Colonic mucosa (tissue), 4 donors: ENCODE data around the gene PRKAR1B. TPM values are rescaled to one million over a fixed set of nuclear protein-coding genes. Genes with fewer than 3 reads are reported as not detected.
A peak's percentile ranks its signal among the peaks of the same experiment; 100 is the strongest.

Source experiments
- DNase-seq: peaks from one replicate; pipeline ENCODE4 v3.0.0-alpha.2; 2020
- H3K27ac ChIP-seq: fragments of 200-600 bp; one replicate; pipeline ENCODE4 v1.8.0; 2021
- H3K27me3 ChIP-seq: fragments of 200-600 bp; one replicate; pipeline ENCODE4 v1.8.0; 2021
- H3K36me3 ChIP-seq: fragments of 200-600 bp; one replicate; pipeline ENCODE4 v1.8.0; 2021
- H3K4me1 ChIP-seq: fragments of 200-600 bp; one replicate; pipeline ENCODE4 v1.8.0; 2021; ENCODE audit warnings: mild to moderate bottlenecking
- H3K4me3 ChIP-seq: fragments of 200-600 bp; one replicate; pipeline ENCODE4 v1.8.0; 2021
- H3K9ac ChIP-seq, 2 donors: one replicate each; pipeline ENCODE4 v1.7.0; 2013; ENCODE audit warnings: control low read depth in 2 of 2, low read depth in 2 of 2, low read length in 2 of 2
- H3K9me3 ChIP-seq: fragments of 200-600 bp; one replicate; pipeline ENCODE4 v1.8.0; 2021
- CTCF ChIP-seq: fragments of 200-600 bp; IDR thresholded peaks from one replicate; pipeline ENCODE4 v1.8.0; 2022; ENCODE audit warnings: antibody characterized with exemption, mild to moderate bottlenecking
- intact Hi-C: fragments of 100-400 bp; cut with DNase I; formaldehyde crosslinking; loops from one replicate; pipeline ENCODE4 v1.14.1; 2022
- total RNA-seq, 2 donors: library from RNA; stranded (reverse); fragmentation: NEBNext Ultra II Directional in 1 of 2; extraction: Animal tissue kit (Norgen Biotek cat#: 25700) in 1 of 2; gene quantifications; one replicate each; pipeline ENCODE4 v1.2.1, GENCODE V29; 2021
- donor health status: healthy.
- donor health status: DM: no; HTN: no; CAD: no.
- donor health status: DM: no; HTN: no; CAD: no.

PRKAR1B gene
- total RNA-seq, 2 donors from 2014 or later, result 19.2 to 32.8 TPM

- DNase-seq, result no peak
- Histone ChIP-seq H3K27me3 (no peaks in the 10 kb centered on the region), H3K27ac (no peak overlapping the region), H3K4me1 (peaks cover 8% of the 10 kb centered on the region), H3K4me3 (no peak overlapping the region), H3K9me3 (no peaks in the 10 kb centered on the region), H3K9ac (peak overlapping the region in 1 of 2 donors; percentile 56), H3K36me3 (no peaks in the 10 kb centered on the region)
- intact Hi-C loops, result no loop called here
- no peak for TF ChIP-seq CTCF
These were observed 186.5 kb downstream of the PRKAR1B start for GRCh38 chr7:540579-540978.

GRCh38 chr7:539731-540411, 187.2 kb downstream of the PRKAR1B start:
- Histone ChIP-seq H3K9me3 (no peaks in the 10 kb centered on the region), H3K36me3 (no peaks in the 10 kb centered on the region), H3K4me3 (no peak overlapping the region), H3K9ac (peak overlapping the region in 1 of 2 donors; percentile 56), H3K27me3 (no peaks in the 10 kb centered on the region), H3K4me1 (peaks cover 8% of the 10 kb centered on the region), H3K27ac (peak overlapping the region; percentile 89)
- peak; percentile 96 for DNase-seq
- TF ChIP-seq CTCF, result no peak
- intact Hi-C loops, result no loop called here

- Histone ChIP-seq H3K4me1 (peaks cover 8% of the 10 kb centered on the region), H3K27ac (peak overlapping the region; percentile 89), H3K9ac (peak overlapping the region; percentile 67 to 77), H3K9me3 (no peaks in the 10 kb centered on the region), H3K27me3 (no peaks in the 10 kb centered on the region), H3K36me3 (no peaks in the 10 kb centered on the region), H3K4me3 (peak overlapping the region; percentile 19)
- intact Hi-C loops, result no loop called here
- DNase-seq, result peak; percentile 66
- no peak for TF ChIP-seq CTCF
These were observed 188.1 kb downstream of the PRKAR1B start for GRCh38 chr7:538764-539685.

- intact Hi-C loops, result no loop called here
- peak overlapping the region; percentile 67 to 77 for H3K9ac ChIP-seq
- DNase-seq, result peak; percentile 96
- H3K4me3 ChIP-seq, result no peak overlapping the region
- TF ChIP-seq CTCF, result no peak
- H3K9me3 ChIP-seq, result no peaks in the 10 kb centered on the region
- no peaks in the 10 kb centered on the region for H3K36me3 ChIP-seq
- H3K27ac ChIP-seq, result peak overlapping the region; percentile 89
- peaks cover 8% of the 10 kb centered on the region for H3K4me1 ChIP-seq
- H3K27me3 ChIP-seq, result no peaks in the 10 kb centered on the region
These were observed 189.0 kb downstream of the PRKAR1B start for GRCh38 chr7:537911-538634.

GRCh38 chr7:536231-536630, 190.8 kb downstream of the PRKAR1B start:
- intact Hi-C loops, result no loop called here
- no peaks in the 10 kb centered on the region for H3K36me3 ChIP-seq
- H3K4me3 ChIP-seq, result no peak overlapping the region
- no peak for TF ChIP-seq CTCF
- peaks cover 8% of the 10 kb centered on the region for H3K4me1 ChIP-seq
- no peak overlapping the region for H3K9ac ChIP-seq
- H3K27ac ChIP-seq, result no peak overlapping the region
- H3K27me3 ChIP-seq, result no peaks in the 10 kb centered on the region
- DNase-seq, result no peak
- H3K9me3 ChIP-seq, result no peaks in the 10 kb centered on the region
